Breast epithelium (tissue), 3 donors: ENCODE measurements around the gene SLC44A2.

ENCODE experiments used
- CTCF ChIP-seq, 3 donors: fragments of 450-650 bp; IDR thresholded peaks; one replicate each; pipeline ENCODE4 v1.5.1; 2016 to 2017; ENCODE audit warnings: antibody characterized with exemption in 3 of 3, mild to moderate bottlenecking in 3 of 3, moderate library complexity in 3 of 3
- POLR2A ChIP-seq: fragments of 450-650 bp; IDR thresholded peaks from one replicate; pipeline ENCODE4 v1.6.1; 2016; ENCODE audit warnings: antibody characterized with exemption, mild to moderate bottlenecking, moderate library complexity
- POLR2AphosphoS5 ChIP-seq, 3 donors: sonication (generic); formaldehyde crosslinking; IDR thresholded peaks; one replicate each; pipeline ENCODE4 v1.6.1; 2017; ENCODE audit warnings: antibody characterized with exemption in 3 of 3

GRCh38 chr19:10641248-10641647 is 15.9 kb downstream of the SLC44A2 start:
- TF ChIP-seq CTCF (IDR thresholded peaks at IDR 0.05) (no peak), POLR2A (no peak), POLR2AphosphoS5 (IDR thresholded peaks at IDR 0.05) (no peak)
